Stimulated activated naive CD4-positive, alpha-beta T cell treated with Interleukin-2 at 50 U/mL for 16 hours (primary cell): ENCODE measurements around the gene AGGF1.
A peak's percentile ranks its signal among the peaks of the same experiment; 100 is the strongest.
"Not testable (repeated sequence)": the region's sequence is repeated elsewhere in the genome, so short reads cannot be mapped to it uniquely, and the experiment has no call there.

Experiments used
- DNase-seq: peaks from one replicate; lab custom pipeline; 2025; lab: John Stamatoyannopoulos, UW

AGGF1 gene

DNA sequence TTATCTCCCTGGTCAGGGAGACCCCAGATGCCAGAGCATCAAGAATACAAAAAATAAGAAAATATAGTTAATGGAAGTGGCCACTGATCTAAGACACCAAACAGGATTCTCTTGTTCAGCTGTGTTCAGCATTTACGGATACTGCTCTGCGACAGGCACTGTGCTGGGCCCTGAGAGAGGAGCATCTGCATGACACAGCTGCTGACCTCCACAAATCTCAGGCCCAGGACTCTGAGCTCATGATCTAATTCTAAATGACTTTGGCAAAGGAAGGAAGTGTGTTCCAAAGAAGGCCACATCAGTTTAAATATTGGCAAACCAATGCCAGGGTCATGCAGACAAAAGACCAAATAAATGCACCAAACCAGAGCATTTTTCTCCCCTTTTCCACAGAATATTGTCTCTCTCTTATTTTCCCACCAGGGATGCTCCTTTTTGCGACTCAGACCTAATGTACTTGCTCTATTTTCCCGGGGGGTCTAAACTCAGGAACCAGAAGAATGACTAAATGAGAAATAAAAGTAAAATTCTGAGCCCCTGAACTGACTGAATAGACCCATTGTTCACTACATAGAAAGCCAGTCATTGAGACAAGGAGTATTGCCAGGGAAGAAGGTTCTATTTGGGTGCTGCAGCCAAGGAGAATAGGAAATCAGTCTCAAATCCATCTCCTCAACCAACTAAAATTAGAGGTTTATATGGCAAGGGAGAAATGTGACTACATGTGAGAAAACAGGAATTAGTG, 1.4 kb upstream of the AGGF1 start:
- no peak for DNase-seq

DNA sequence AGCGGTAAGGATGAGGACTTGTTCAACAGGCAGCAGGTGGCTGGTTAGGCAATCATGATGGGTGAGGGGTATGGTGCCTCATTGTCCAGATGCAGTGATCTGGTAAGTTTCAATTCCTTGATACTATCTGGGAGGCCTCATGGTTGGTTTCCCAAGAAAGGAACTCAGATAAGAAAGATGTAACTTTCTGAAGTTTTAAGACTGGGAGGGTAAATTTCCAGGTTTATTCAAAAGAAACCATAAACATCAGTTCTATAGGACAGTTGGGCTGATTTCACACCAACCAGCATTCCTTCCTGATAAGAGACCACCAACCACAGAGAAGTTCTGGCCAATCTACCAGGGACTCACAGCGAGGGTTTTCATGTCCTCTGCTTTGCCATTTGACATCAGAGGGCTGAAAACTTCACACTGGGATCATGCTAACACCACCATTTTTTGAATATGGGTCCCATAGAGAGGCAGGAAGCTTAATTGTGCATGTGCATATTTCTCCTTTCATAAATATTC, 773 bp upstream of the AGGF1 start:
- DNase-seq, result no peak

GRCh38 chr5:77031891-77032290, 1.7 kb downstream of the AGGF1 start:
- DNase-seq, result no peak

- no peak for DNase-seq
Measured at GRCh38 chr5:77032635-77033034, 2.4 kb downstream of the AGGF1 start.

- DNase-seq, result no peak
Measured at GRCh38 chr5:77033338-77033737, 3.1 kb downstream of the AGGF1 start.

DNA sequence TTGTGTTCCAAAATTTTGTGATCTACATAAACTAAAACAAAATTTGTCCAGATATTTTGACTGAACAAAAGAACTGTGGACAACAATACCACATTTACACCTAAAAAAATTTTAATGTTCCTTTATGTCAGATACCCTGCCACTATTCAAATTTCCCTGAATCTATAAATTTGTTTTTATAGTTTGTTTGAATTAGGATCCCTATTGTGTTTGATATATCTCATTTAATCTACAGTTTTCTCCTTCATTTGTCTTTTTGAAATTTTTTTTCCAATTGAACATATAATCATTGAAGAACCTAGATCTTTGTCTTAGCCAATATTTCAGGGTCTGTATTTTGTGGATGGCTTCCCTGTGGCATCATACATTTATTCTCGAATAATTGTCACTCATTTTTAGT, 5.7 kb downstream of the AGGF1 start:
- no peak for DNase-seq

GRCh38 chr5:77046416-77047073, 16.3 kb downstream of the AGGF1 start:
- DNase-seq, result no peak

DNA sequence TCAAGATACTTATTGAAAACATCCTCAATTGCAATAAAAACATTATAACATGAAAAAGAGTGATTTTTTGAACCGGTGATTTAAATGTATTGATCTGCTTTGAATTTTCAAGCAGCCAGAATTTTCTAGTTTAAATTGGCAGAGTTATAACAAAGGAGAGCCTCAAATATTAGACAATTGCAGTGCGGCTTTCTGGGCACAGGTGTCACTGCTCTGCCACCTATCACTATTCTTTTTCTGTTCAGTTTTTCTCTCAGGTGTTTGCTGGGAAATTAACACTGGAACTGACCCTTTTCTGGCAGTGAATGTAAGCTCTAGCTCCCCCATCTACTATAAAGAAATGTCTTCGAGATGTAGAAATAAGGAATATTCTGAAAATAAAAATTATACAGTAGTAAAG, 33.8 kb downstream of the AGGF1 start:
- no peak for DNase-seq

- DNase-seq, result no peak
Measured at GRCh38 chr5:77065256-77065655, 35.1 kb downstream of the AGGF1 start.

DNA sequence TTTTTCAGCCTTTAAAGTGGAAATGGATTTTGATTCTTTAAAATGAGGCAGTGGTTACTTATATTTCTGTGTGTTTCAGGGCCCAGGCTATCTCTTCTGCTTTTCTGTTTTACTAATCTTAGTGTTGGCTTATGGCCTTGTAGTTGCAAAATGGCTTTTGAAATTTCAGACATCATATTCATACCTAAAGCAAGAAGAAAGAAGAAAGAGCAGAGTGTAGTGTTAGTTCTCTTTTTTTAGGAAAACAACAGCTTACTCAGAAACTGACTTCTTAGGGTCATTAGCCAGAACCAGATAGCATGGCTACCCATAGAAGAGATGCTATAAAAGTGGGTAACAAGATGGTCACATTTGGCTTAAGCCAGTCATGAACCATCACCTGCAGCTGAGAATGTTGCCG, 36.0 kb downstream of the AGGF1 start:
- DNase-seq, result no peak

DNA sequence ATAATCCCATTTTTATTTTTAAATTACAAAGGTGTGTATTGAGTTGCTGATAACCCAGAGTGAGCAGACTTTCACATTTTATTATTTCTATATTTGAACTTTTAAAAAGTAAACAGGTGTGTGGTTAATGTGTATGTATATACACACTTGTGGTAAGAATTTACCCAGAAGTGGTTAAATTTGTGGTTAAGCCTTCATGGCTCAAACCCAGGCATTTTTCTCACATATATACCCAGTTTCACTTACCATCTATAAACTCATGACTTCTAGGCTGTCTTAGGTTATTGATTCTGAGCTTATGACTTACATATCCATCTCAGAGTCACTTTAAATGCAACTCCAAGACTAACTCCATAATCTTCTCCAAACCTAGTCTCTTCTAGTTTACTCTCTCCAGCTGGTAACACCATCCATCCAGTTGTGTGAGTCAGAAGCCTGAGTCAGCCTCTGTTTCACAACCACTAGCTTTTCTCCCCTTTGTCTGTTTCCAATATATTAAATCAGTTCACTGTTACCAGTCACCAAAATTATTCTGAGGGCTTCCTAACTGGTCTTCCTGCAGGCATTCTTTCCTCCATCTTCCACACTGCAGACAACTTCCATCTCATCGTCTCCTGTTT, 36.7 kb downstream of the AGGF1 start:
- no peak for DNase-seq

DNA sequence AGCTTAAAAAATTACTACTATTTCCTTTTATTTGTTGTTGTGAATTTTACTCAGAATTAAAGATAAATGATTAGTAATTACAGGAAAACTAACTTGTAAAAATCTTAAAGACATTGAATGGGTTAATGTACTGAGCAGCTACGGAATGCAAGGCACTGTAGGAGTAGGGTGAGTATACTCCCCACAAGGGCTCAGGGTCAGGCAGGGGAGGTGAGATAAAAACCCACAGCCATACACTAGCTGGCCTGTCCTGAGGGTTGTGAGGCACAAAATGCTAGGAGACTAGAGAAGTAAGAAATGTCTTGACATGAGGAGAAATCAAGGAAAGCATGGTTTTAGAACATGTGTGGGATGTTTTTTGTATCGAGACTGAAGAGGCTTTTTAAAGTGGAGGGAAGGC, 43.5 kb downstream of the AGGF1 start:
- no peak for DNase-seq

DNA sequence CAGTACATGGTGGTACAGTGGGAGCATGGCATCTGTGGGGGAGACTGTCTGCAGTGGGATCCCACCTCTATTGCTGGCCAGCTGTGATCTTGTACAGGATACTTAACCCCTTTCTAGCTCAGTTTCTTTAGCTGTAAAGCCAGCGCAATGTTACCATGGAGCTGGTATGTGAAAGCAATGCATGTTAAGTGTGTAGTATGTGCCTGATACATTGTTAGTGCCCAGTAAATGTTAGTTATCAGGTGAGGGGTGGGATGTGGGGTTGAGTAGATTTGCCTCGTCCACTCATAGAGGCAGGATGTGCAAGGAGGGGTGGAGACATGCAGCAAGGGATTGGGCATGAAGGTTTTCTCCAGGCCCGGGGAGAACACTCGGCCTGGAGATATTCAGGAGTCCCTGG, 44.5 kb downstream of the AGGF1 start:
- no peak for DNase-seq

- peak; percentile 26 for DNase-seq
Measured at GRCh38 chr5:77076961-77077828, 47.0 kb downstream of the AGGF1 start.

- DNase-seq, result no peak
Measured at GRCh38 chr5:77077829-77078176, 47.6 kb downstream of the AGGF1 start.

GRCh38 chr5:77080479-77080878, 50.3 kb downstream of the AGGF1 start:
- not testable (repeated sequence) for DNase-seq

- DNase-seq, result no peak
Measured at GRCh38 chr5:77080905-77081304, 50.7 kb downstream of the AGGF1 start.

DNA sequence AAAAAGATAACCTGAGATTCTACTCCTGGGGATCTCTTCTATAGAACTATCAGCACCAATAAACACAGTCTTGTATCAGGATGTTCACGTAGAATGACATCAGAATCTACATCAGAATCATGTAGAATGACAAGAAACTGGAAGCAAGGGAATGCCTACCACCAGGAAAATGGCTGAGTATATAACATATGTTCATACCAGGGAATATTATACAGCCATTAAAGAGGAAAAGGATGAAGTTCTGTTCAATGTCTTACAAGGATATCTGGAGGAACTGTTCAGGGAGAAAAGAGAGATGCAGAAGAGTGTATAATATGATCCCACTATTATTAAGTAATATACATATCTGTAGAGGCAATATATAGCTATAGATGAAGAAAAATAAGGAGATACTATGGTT, 52.1 kb downstream of the AGGF1 start:
- no peak for DNase-seq

GRCh38 chr5:77083088-77083487, 52.9 kb downstream of the AGGF1 start:
- DNase-seq, result no peak

- no peak for DNase-seq
Measured at GRCh38 chr5:77086368-77086688, 56.1 kb downstream of the AGGF1 start.

DNA sequence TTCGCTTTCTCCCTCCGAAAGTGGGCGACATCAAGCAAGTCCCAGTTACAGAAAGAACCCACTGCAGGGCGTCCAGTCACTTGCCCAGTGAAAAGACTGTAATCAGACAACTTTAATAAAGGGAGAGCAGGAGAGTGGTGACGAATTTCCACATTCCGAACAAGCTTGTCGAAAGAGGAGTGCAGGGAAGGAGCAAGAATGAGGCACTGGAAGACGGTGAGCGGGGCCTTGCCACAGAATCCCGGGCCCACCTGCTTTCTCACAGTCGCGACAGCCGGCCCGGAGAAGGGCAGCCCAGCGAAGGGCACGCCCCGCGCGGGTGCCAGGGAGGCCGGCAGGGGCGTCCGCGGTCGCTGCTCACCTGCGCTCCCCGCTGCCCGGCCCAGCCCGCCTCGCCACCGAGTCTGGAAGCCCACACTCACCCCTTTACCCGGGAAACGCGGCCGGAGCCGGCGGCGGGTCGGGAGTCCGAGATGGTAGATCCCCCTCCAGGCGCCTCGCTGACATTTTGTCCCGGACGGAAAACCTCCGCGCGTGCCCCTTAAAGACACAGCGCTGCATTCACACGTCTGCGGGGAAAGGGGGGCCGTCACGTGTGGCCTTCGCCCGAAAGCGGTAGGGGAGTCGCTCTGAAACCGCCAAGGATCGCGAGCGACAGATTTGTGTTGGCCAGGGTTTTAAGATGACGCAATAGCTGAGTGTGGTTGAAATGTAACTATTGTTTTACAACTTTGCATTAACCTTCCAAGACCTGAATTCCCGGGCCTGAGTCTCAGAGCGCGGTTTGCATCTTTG, 56.7 kb downstream of the AGGF1 start, which contains the start of gene ZBED3:
TSS of gene ZBED3 (minus strand) at position 597 of the 795 bp plus-strand sequence. CDS start 9,407 bp downstream, outside the sequence.
- DNase-seq, result peak; percentile 18
